A673 (cell line): ENCODE measurements around the gene EIF3L.

Experiments
- CTCF ChIP-seq: fragments of 300-800, 200-600 bp; sonication (generic); conservative IDR thresholded peaks from 2 replicates; pipeline ENCODE4 v1.5.1; 2017; ENCODE audit warnings: low read depth, mild to moderate bottlenecking, antibody characterized with exemption, low read length, moderate library complexity, mixed read lengths
- EZH2 ChIP-seq: fragments of 200-600 bp; sonication (generic); IDR thresholded peaks from 2 replicates; pipeline ENCODE4 v1.6.1; 2017; ENCODE audit warnings: borderline replicate concordance, low read depth, mild to moderate bottlenecking, mixed read lengths, antibody characterized with exemption, low read length; ENCODE audit not compliant: poor library complexity, severe bottlenecking

DNA sequence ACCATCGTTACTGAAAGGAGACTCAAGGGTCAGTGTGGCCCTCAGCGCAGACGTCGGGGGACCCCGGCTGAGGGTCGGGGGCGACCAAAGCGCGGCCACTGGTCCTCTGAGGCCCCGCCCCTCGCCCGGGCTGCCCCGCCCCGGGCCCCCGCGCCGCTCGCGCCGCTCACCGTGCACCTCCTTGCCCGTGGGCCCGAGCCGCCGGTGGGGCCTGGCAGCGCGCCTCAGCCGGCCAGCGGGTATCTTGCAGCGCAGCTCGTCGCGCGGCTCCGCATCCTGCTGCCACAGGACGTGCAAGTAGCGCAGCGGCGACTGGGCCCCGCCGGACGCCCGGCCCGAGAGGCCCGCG is 5.5 kb upstream of the EIF3L start:
- TF ChIP-seq CTCF (no peak), EZH2 (no peak)
